ENCODE results near the gene MT3.

GRCh38 chr16:56628486-56629350, 39.4 kb downstream of the MT3 start:
- TF ChIP-seq CTCF (conservative IDR thresholded peaks at IDR 0.05) = no peak
- TF ChIP-seq EZH2 (IDR thresholded peaks at IDR 0.05; ENCODE audit: low read depth) = no peak

All from PC-9 (cell line).